Mesothelial cell of epicardium (in vitro differentiated cells): ENCODE measurements around the gene TRAFD1. TPM values are rescaled to one million over a fixed set of nuclear protein-coding genes. Genes with fewer than 3 reads are reported as not detected.

Experiments used
- DNase-seq, 2 experiments: peaks; one replicate each; pipeline ENCODE4 v3.0.0; 2021; ENCODE audit warnings: low spot score in 2 of 2; ENCODE audit not compliant: unreplicated experiment in 2 of 2
- H3K27ac Mint-ChIP-seq: 2 replicates; pipeline ENCODE4 v1.8.0; 2021; ENCODE audit warnings: mixed read lengths
- H3K27me3 Mint-ChIP-seq: 2 replicates; pipeline ENCODE4 v1.8.0; 2021; ENCODE audit warnings: low read depth, mixed read lengths
- H3K36me3 Mint-ChIP-seq: 2 replicates; pipeline ENCODE4 v1.8.0; 2021; ENCODE audit warnings: mixed read lengths
- H3K4me1 Mint-ChIP-seq: 2 replicates; pipeline ENCODE4 v1.8.0; 2021; ENCODE audit warnings: mixed read lengths
- H3K4me3 Mint-ChIP-seq: 2 replicates; pipeline ENCODE4 v1.8.0; 2021; ENCODE audit warnings: mild to moderate bottlenecking, moderate library complexity, mixed read lengths
- H3K9me3 Mint-ChIP-seq: 2 replicates; pipeline ENCODE4 v1.8.0; 2021; ENCODE audit warnings: mixed read lengths
- CTCF ChIP-seq: fragments of 200-600 bp; sonication (generic); IDR thresholded peaks from one replicate; pipeline ENCODE4 v1.5.0; 2021; ENCODE audit warnings: antibody characterized with exemption; ENCODE audit not compliant: unreplicated experiment
- total RNA-seq: library from RNA; stranded (reverse); gene quantifications from 3 replicates; pipeline ENCODE4 v1.2.1, GENCODE V29; 2021

The TRAFD1 gene
- total RNA-seq, 1 donor from 2014 or later = 36.5 TPM

GRCh38 chr12:112121780-112122565, 3.4 kb upstream of the TRAFD1 start:
- Mint-ChIP-seq H3K27ac (peak overlapping the region; percentile 54), H3K36me3 (no peaks in the 10 kb centered on the region), H3K4me1 (peaks cover 25% of the 10 kb centered on the region), H3K27me3 (no peaks in the 10 kb centered on the region), H3K4me3 (no peak overlapping the region), H3K9me3 (no peaks in the 10 kb centered on the region)
- TF ChIP-seq CTCF = no peak
- peak in 1 of 2 experiments; percentile 54 for DNase-seq

GRCh38 chr12:112122823-112123690, 2.3 kb upstream of the TRAFD1 start:
- Mint-ChIP-seq H3K36me3 (no peaks in the 10 kb centered on the region), H3K4me3 (no peak overlapping the region), H3K27me3 (no peaks in the 10 kb centered on the region), H3K27ac (peak overlapping the region; percentile 12), H3K4me1 (peaks cover 26% of the 10 kb centered on the region), H3K9me3 (no peaks in the 10 kb centered on the region)
- no peak for DNase-seq
- no peak for TF ChIP-seq CTCF

- H3K4me1 Mint-ChIP-seq = peaks cover 26% of the 10 kb centered on the region
- no peaks in the 10 kb centered on the region for H3K27me3 Mint-ChIP-seq
- no peaks in the 10 kb centered on the region for H3K9me3 Mint-ChIP-seq
- no peak for DNase-seq
- H3K27ac Mint-ChIP-seq = no peak overlapping the region
- TF ChIP-seq CTCF = no peak
- H3K4me3 Mint-ChIP-seq = peak overlapping the region; percentile 85
- no peaks in the 10 kb centered on the region for H3K36me3 Mint-ChIP-seq
These were observed 476 bp upstream of the TRAFD1 start for GRCh38 chr12:112124918-112125249.

GRCh38 chr12:112126000-112126438, 659 bp downstream of the TRAFD1 start:
- Mint-ChIP-seq H3K27ac (peak overlapping the region; percentile 81), H3K4me3 (peak overlapping the region; percentile 85), H3K9me3 (no peaks in the 10 kb centered on the region), H3K4me1 (peaks cover 23% of the 10 kb centered on the region), H3K27me3 (no peaks in the 10 kb centered on the region), H3K36me3 (no peaks in the 10 kb centered on the region)
- TF ChIP-seq CTCF = no peak
- no peak for DNase-seq

GRCh38 chr12:112126911-112127310, 1.6 kb downstream of the TRAFD1 start:
- TF ChIP-seq CTCF = no peak
- Mint-ChIP-seq H3K9me3 (no peaks in the 10 kb centered on the region), H3K27me3 (no peaks in the 10 kb centered on the region), H3K27ac (peak overlapping the region; percentile 8), H3K4me1 (peaks cover 20% of the 10 kb centered on the region), H3K4me3 (peak overlapping the region; percentile 85), H3K36me3 (no peaks in the 10 kb centered on the region)
- DNase-seq = no peak
